Breast epithelium (tissue), 3 donors: Measurements from ENCODE around the gene SDK1.

ENCODE experiments used
- POLR2A ChIP-seq: fragments of 450-650 bp; IDR thresholded peaks from one replicate; pipeline ENCODE4 v1.6.1; 2016; ENCODE audit warnings: antibody characterized with exemption, mild to moderate bottlenecking, moderate library complexity
- POLR2AphosphoS5 ChIP-seq, 3 donors: sonication (generic); formaldehyde crosslinking; IDR thresholded peaks; one replicate each; pipeline ENCODE4 v1.6.1; 2017; ENCODE audit warnings: antibody characterized with exemption in 3 of 3

GRCh38 chr7:3670898-3671297 lies 369.8 kb downstream of the SDK1 start:
- TF ChIP-seq POLR2A = no peak
- TF ChIP-seq POLR2AphosphoS5 (IDR thresholded peaks at IDR 0.05) = no peak
